GM21737 (cell line): ENCODE measurements around the gene ABHD16B.
A peak's percentile ranks its signal among the peaks of the same experiment; 100 is the strongest.

ENCODE experiments used
- ATAC-seq: cut with Tn5 transposase; IDR thresholded peaks from one replicate; pipeline ENCODE4 v1.9.1; 2021; ENCODE audit warnings: mild to moderate bottlenecking, moderate library complexity; ENCODE audit not compliant: unreplicated experiment

The ABHD16B gene

DNA sequence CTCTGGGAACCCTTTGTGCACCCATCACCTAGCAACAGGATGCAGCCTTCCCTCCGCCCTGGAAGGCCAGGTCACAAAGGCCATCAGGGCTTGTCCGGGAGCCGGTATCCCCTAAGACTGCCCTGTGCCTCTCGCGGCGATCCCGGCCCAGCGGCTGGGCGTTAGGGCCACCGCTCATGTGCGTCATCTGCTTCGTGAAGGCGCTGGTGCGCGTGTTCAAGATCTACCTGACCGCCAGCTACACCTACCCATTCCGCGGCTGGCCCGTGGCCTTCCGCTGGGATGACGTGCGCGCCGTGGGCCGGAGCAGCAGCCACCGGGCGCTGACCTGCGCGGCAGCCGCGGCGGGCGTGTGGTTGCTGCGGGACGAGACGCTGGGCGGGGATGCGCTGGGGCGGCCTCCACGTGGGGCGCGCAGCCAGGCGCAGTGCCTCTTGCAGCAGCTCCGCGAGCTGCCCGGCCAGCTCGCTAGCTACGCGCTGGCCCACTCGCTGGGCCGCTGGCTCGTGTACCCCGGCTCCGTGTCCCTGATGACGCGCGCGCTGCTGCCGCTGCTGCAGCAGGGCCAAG lies at the start of gene ABHD16B:
TSS of gene ABHD16B (plus strand) at position 134 of the 570 bp plus-strand sequence. CDS start at position 177, 43 bp downstream.
- no peak for ATAC-seq

DNA sequence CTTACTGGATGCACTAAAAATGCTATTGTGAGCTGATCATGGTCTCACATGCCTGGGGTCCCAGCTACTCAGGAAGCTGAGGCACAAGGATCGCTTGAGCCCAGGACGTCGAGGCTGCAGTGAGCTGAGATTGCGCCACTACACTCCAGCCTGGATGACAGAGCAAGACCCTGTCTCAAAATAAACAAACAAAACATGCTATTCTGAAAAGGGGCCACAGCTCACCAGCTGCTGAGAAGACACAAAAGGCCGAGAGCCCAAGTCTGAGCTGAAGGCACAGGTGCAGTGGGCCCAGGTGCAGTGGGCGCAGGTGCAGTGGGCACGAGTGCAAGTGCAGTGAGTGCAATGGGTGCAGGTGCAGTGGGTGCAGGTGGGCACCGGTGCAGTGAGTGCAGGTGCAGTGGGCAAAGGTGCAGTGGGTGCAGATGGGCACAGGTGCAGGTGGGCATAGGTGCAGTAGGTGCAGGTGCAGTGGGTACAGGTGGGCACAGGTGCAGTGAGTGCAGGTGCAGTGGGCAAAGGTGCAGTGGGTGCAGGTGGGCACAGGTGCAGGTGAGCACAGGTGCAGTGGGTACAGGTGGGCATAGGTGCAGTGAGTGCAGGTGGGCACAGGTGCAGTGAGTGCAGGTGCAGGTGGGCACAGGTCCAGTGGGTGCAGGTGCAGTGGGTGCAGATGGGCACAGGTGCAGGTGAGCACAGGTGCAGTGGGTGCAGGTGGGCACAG lies 46.2 kb upstream of the ABHD16B start:
- ATAC-seq, result no peak

DNA sequence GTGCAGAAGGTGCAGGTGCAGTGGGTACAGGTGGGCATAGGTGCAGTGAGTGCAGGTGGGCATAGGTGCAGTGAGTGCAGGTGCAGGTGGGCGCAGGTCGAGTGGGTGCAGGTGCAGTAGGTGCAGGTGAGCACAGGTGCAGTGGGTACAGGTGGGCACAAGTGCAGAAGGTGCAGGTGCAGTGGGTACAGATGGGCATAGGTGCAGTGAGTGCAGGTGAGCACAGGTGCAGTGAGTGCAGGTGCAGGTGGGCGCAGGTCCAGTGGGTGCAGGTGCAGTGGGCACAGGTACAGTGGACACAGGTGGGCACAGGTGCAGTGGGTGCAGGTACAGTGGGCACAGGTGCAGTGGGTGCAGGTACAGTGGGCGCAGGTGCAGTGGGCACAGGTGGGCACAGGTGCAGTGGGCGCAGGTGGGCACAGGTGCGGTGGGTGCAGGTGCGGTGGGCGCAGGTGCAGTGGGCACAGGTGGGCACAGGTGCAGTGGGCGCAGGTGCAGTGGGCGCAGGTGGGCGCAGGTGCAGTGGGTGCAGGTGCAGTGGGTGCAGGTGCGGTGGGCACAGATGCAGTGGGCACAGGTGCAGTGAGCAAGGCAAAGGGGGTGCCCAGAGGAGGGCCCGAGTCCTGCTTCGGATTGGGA lies 45.6 kb upstream of the ABHD16B start:
- no peak for ATAC-seq

DNA sequence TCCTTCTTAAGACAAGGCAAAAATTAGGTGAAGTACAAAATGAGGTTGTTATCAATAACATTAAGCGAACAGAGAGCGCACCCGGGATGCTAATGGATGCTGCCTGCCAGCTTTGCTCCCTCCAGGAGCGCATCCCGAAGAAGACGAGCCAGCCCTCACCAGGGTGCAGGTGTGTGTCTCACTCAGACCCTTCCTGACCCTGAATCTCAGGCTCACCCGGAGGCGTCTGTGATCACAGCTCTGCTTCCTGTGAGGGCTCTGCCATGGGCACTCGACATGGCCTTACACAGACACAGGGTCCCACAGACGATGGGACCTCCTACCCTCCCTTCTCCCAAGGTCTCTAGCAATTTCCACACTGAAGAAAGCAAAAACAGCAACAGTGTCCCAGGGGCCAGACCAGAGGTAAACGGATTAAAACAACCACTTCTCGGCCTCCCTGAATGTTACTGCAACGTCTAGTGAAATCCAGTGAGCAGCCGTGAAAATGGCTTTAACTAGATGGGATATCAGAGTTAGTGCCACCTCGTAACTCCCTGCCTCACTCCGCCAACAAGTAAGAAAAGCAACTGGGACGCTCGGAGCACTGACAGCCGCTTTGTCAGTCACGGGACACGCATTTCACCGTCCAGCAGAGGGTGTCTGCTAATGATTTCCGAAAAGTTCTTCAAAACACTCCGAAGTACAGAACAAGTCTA lies 41.9 kb upstream of the ABHD16B start:
- no peak for ATAC-seq

DNA sequence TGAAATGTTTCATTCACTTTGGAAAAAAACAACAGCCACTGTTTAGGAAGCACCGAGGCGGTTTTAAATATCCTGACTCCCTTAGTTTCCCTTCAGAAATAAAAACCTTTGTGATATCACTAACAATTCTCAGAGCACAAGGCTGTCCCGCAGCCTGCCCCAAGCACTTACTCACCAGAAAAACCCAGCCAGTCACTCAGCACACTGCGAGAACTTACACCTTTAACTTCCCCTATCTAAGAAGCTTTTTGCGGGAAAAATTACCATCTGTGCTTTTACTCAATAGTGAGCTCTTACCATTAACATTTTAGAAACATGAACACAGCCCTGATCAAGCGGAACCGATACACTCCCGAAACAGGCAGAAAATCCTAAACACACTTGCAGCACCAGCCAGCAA lies 39.5 kb upstream of the ABHD16B start:
- ATAC-seq, result no peak

DNA sequence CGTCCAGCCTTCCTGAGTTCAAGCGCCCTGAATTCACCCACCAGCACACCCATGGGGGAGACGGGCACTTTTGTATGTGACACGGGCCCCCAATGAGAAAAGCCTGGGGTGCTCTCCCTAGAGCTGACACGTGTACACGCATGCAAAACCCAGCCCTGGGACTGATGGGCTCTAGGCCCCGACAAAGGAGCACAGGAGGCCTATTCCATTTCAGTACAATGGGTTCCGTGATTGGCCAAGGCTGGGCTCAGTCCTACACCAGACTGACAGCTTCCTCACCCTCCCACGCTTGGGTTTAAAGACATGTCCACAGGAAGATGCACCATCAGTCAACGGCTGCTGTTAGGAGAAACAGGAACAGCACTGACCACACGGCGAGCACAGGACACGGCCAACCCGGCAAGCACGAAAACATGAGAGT lies 39.0 kb upstream of the ABHD16B start:
- no peak for ATAC-seq

DNA sequence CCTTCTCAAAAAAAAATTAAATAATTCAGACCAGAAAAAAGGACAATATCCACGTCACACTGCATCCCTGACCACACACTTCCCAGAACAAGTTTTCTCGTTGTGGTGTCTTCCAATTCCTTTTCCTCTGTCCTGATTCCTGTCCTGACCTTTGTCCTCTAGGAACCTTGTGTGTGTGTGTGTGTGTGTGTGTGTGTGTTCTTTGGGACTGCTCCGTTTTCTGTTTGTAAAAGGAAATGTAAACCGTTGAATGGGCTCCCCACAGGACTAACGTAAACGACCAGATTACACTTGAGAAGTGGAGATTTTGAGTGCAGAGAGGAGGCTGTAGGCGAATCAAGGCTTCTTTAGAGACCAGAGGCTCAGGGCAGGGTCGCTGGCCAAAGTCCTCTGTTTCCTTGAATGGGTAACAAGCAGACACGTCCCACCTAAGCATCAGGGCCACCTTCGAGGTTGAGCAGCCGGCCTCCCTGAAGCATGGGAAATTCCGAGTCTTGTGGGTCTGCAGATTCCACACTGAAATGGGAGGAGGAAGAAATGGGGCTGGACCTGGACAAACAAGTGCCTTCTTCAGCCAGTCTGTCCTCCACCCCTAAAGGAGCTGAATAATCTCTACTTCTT lies 37.5 kb upstream of the ABHD16B start:
- ATAC-seq, result no peak

DNA sequence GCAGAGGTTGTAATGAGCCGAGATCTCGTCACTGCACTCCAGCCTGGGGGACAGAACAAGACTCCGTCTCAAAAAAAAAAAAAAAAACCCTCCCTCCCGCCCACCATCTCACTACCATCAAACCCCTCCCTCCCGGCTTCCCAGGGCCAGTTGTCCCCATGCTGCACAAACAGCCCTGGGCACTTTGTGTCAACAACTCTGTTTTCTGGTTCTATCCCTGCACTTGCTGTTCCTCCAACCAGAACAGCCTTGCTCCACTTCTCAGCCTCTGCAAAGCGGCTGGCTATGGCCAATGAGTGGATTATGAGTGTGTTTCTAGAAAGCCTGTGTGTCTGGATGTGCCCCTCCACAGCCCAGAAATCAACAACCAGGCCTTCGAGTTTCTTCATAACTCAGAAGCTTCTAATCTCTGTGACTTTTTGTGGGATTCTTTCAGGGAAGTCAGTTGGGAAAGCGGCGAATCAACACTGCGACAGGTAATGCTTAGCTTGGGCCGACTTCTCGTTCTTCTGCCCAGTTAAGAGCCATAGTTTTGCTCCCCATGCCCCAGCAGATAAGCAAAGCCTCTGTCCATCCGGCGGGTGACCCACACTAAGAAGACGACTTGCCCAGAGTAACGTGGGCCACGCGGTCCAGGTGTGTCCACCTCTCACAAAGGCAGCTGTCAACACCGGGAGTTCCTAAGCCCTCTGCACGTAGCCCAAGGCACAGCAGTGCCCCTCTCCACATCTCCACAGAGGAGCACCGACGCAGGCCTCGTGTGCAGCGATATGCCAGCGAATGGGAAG lies 35.8 kb upstream of the ABHD16B start:
- no peak for ATAC-seq

DNA sequence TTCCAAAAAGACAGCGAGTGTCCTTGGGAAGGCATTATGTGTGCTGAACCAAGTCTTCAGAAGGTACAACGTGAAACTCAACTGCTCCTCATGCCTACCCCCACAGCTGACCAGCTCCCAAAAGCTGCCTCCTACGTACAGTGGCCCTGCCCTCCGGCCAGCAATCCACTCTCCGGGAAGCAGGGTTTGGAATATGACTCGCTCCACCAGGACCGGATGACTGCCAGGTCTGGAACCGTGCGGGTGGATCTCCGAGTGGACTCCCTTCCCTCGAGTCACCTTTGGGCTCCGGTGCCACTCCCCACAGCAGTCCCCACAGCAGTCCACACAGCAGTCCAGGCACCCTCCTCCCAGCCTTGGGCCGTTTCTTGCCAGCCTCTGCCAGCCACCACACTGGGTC lies 34.5 kb upstream of the ABHD16B start:
- ATAC-seq, result no peak

DNA sequence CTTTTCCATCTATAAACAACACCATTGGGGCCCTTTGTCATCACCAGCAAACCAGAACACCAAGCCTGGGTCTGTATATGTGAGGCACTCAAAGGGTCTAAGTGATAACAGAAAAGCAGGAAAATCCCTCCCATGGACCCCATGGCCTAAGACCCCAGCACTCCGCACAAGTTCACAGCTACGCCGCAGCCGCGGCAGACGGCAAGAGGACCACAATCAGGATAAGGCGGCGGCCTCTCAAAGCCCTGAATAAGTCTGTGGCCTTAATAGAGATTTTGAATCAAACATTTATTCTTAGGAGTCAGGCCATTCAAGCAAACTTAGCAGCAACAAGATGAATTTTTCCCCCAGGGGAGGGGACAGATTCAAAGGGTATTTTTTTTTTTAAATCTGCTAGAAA lies 33.2 kb upstream of the ABHD16B start:
- no peak for ATAC-seq

DNA sequence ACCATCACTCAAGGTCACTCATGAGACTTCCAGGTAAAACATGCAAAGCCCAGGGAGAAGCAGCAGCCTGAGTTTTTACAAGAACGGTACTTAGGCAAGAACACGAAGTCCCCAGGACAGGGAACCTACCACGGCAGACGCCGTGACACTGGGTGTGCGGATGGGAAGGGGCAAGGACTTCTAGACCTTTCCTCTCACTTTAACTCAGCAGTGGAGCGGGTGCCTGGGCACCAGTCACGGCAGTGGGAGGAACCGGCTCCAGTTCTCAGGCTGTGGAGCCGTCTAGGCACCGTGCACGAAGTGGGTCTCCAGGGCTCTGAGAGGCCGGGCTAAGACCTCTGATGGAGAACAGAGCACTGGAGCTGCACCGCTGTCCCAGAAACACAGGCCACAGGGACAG lies 32.8 kb upstream of the ABHD16B start:
- no peak for ATAC-seq

DNA sequence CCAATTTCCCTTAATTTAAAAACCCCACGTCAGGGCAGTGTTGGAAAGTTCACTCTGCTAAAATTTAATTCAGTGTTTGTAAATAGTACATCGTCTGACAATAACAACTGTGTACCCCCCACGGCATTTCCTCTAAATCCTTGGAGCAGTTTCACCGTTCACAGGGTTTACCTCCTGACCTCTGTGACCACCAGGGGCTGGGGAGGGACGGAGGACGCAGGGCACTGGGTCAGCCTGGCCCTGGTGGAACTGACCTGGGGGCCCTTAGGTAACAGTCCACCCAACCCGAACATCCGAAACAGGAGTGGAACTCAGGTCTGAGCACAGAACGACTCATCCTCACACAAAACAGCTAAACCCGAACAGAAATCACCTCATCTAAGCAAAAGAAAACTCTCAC lies 32.3 kb upstream of the ABHD16B start:
- no peak for ATAC-seq

DNA sequence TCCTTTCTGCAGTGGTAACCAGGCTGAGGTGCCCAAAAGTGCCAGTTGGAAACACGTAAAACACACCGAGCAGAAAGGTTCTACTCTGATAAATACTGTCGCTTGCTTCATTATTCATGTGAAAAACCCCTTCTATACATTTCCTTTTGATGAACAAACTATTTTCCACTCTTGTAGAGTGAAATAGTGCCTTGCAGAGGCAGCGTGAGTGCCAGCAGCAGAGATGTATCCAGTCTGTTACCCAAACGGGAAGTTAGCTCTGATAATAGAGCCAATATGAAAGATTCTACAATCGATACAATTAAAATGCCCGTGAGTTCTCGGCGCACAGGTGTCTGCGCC lies 31.7 kb upstream of the ABHD16B start:
- no peak for ATAC-seq

DNA sequence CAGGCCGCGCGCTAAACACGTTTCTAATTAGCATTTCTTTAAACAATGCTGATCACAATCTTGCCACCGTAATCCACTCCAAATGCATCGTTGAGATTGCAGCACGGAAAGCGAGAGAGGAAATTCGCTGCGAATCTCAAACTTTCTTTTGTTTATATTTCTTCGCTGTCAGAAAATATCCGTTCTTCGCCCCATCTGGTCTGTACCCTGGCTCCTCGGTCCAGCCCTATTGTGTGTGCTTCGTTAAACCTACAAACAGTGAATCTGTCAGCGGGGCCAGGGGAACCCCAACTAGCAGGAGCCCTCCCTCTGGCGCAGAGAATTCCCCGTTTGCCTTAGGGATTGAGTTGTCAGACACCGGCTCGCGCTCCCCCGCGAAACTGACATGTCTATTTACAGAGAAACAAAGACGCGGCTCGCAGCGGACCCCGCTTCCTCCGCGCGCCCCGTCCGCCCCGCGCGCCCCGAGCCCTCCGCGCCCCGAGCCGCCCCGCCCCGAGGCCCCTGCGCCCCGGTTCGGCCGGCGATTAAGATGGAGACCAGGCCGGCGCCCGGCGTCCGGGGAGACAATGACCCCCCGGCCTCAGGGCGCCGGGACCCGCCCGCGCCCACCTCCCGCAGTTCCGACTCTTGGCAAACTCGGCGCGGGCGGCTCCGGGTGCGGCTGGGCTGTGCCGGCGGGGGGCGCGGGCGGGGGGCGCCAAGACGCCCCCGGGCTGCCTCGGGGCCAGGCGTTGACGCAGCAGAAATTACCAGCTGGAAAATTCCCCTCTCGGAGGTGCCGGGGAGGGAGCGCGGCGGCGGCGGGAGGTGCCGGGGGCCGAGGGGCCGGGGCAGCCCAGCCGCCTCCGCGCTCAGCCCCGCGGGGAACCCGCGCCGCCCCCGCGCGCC lies 31.1 kb upstream of the ABHD16B start:
- ATAC-seq, result no peak

DNA sequence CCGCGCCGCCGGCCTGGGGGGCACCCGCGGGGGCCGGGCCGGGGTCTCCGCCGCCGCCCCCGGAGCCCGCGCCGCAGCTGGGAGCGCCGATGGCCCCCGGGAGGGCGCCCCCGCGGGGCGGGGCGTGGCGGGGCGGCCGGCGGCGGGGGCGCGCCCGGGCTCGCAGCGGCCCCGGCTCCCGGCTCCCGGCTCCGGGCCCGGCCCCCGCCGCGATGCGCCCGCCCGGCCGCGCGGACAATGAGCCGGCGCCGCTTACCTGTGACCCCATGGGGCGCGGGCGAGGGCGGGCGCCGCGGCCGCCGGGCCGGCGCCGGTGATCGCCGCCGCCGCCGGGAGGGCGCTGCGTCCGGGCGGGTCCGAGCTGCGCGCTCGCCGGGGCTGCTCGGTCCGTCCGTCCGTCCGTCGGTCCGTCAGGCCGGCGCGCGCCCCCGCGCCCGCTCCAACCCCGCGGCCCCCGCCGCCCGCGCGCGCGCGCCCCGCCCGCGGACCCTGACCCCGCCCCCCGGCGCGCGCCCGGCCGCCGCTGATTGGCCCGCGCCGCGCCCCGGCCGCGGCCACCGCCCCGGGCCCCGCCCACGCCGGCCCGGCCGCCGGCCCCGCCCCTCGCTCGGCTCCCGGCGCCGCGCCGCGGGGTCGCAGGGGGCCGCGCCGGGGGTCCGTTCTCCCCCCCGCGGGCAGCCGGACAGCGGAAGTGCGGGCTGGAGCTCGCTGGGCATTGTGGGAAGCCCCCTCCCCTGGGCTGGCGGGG lies 30.3 kb upstream of the ABHD16B start, which contains the start of gene ZBTB46:
TSS of gene ZBTB46 (minus strand) at position 424 of the 748 bp plus-strand sequence. CDS start 40,507 bp downstream, outside the sequence.
- peak; percentile 58 for ATAC-seq

DNA sequence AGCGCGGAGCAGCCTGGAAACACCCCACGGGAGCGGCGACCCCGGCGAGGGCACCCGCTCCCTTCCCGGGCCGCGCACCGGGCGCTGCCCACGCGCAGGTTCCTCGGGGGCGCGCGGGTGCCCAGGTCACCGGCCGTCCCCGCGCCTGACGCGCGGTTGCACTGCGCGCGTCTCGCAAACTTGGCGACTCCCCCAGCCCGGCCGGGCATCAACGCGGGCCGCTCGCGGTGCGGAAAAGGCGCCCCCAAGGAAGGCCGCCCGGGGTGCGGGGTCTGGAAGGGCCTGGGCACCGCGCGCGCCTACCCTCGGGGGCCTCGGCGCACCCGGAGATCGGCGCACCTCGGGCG lies 29.7 kb upstream of the ABHD16B start:
- ATAC-seq, result peak; percentile 12

DNA sequence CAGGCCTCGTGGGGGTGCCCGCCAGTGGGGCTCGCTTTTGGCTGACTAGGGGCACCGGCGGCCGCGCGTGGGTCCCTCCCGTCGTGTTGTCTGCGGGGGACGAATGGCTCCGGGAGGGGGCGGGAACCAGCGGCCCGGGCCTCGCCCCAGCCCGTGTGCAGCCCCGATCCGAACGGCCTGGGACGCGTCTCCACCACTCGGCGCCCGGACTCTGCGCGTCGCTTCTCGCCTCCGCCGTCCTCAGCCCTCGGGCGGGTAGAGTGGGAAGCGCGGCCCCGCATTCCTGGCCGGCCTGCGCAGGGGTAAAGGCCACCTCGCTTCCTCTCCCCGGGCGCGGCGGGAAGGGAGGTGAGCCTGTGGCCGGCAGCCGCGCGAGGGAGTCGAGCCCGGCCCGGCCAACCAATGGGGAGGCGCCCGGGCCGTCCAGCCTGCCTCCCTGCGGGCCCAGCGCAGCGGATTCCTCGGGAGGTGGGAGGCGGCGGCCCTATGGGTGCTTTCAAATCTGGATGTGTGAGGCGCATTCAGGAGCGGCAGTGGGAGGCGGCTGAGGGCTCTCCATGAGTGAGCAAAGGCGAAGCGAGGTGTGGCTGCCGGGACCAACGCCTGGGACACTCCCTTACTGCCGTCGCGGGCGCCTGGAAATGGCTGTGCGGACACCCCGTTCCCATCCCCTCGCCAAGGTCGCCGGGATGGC lies 29.2 kb upstream of the ABHD16B start:
- ATAC-seq, result no peak

DNA sequence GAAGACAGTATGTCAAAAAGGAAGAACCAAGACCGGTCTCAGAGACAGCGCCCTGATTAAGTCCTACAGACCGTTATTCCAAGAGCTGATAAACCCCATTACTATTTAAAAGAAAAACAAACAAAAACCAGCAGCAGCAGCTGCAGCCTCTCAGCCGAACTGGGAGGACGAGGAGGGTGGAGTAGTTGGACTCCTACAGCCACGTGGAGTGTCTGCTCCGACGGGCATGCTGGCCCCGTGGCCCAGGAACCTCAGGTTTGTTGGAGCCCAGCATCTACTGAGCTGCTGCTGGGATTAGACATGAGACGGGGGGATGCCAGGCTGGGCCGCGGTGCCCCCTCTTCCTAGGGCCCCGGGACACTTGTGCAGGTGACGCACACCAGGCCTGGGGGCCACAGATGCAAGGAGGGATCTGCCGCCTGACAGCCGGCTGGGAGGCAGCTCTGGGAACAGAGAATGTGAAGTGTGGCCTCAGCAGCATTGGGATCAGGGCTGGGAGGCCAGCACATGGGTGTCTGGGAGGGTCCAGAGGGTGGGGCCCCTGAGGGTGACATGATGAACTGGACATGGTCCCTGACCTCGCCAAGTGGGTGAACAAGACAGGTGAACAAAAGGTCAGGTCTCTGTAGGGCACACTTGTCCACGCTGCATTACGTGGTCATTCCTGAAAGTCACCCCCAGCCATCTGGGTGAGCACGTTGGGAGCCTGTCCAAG lies 27.4 kb upstream of the ABHD16B start:
- ATAC-seq, result no peak
